Vagina (tissue), 2 donors: ENCODE data around the gene KLF3. TPM values are rescaled to one million over a fixed set of nuclear protein-coding genes. Genes with fewer than 3 reads are reported as not detected.
A peak's percentile ranks its signal among the peaks of the same experiment; 100 is the strongest.

Experiments
- DNase-seq, 2 donors: peaks; one replicate each; pipeline ENCODE4 v3.0.0-alpha.2; 2017; ENCODE audit errors: extremely low spot score in 2 of 2
- H3K27ac ChIP-seq: fragments of 200-600 bp; sonication (generic); one replicate; pipeline ENCODE4 v1.5.1; 2019
- H3K27me3 ChIP-seq: fragments of 200-600 bp; sonication (generic); one replicate; pipeline ENCODE4 v1.5.1; 2019
- H3K36me3 ChIP-seq, 2 donors: fragments of 200-600 bp; sonication (generic); one replicate each; pipeline ENCODE4 v1.5.1; 2017 to 2019
- H3K4me1 ChIP-seq: fragments of 200-600 bp; sonication (generic); one replicate; pipeline ENCODE4 v1.5.1; 2019
- H3K4me3 ChIP-seq, 2 donors: fragments of 200-600 bp; sonication (generic); 1 replicate in 1 of 2; 2 replicates in 1 of 2; pipeline ENCODE4 v1.5.1; 2016 to 2019
- H3K9me3 ChIP-seq: fragments of 200-600 bp; sonication (generic); one replicate; pipeline ENCODE4 v1.5.1; 2019
- POLR2A ChIP-seq, 2 donors: fragments of 450-650 bp; IDR thresholded peaks; one replicate each; pipeline ENCODE4 v1.6.1; 2017; ENCODE audit warnings: antibody characterized with exemption in 2 of 2, mild to moderate bottlenecking in 2 of 2, moderate library complexity in 2 of 2
- POLR2AphosphoS5 ChIP-seq, 2 donors: sonication (generic); formaldehyde crosslinking; IDR thresholded peaks; one replicate each; pipeline ENCODE4 v1.9.0; 2017; ENCODE audit warnings: antibody characterized with exemption in 2 of 2, mild to moderate bottlenecking in 2 of 2, low read depth in 1 of 2; ENCODE audit not compliant: insufficient read depth in 1 of 2
- intact Hi-C: fragments of 100-400 bp; cut with DNase I; formaldehyde crosslinking; loops from one replicate; pipeline ENCODE4 v1.15.1; 2023
- total RNA-seq: library from RNA; depleted of rRNA; stranded (reverse); fragments of >200 nt; gene quantifications from one replicate; pipeline ENCODE4 v1.2.3, GENCODE V29; 2016
- TF ChIP-seq, protein P1 (sequence below), 3 experiments: fragments of 450-650 bp in 2 of 3; fragments of 200-600 bp in 1 of 3; sonication (generic) in 1 of 3; IDR thresholded peaks; one replicate each; pipeline ENCODE4 v1.5.1; 2017 to 2019; ENCODE audit warnings: antibody characterized with exemption in 3 of 3, mild to moderate bottlenecking in 2 of 3, moderate library complexity in 2 of 3

KLF3 gene
- total RNA-seq, 1 donor from 2014 or later = 85.4 TPM

DNA sequence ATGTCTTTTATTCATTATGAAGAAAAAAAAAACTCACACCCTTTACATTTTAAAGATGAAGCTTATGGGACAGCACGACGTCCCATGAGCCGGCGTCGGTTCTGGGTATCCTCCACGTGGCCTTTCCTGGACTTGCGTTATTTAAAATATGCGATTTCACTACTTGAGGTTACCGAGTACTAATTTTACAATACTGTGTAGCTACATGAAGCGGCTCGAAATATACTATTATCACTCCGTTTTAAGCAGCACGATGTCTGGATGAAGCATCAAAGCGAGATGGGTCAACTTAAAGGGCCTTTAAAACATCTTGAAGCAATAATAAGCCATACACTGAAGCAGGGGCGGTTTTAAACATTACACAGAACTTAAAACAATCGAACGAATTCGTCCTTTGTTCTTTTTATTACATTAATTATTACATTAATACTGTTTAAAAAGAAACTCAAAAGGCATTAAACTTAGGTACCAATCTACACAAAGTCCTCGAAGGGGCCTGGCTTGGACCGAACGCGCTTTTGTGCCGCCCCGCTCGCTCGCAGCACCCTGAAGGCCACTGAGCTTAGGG lies 1.4 kb upstream of the KLF3 start:
- Histone ChIP-seq H3K4me3 (peak overlapping the region; percentile 63 to 88), H3K27ac (peak overlapping the region; percentile 96), H3K27me3 (no peaks in the 10 kb centered on the region), H3K36me3 (no peaks in the 10 kb centered on the region), H3K9me3 (no peaks in the 10 kb centered on the region), H3K4me1 (peaks cover 29% of the 10 kb centered on the region)
- intact Hi-C loops = loop anchor here (5.0 to 10.0 kb wide), 2 partner anchors 278 to 345 kb away; no protein-coding TSS in a partner anchor
- TF ChIP-seq POLR2A (IDR thresholded peaks at IDR 0.05) = no peak
- TF ChIP-seq POLR2AphosphoS5 (IDR thresholded peaks at IDR 0.05; ENCODE audit: insufficient read depth in 1 of 2, low read depth in 1 of 2) = no peak
- TF ChIP-seq, protein P1, sequence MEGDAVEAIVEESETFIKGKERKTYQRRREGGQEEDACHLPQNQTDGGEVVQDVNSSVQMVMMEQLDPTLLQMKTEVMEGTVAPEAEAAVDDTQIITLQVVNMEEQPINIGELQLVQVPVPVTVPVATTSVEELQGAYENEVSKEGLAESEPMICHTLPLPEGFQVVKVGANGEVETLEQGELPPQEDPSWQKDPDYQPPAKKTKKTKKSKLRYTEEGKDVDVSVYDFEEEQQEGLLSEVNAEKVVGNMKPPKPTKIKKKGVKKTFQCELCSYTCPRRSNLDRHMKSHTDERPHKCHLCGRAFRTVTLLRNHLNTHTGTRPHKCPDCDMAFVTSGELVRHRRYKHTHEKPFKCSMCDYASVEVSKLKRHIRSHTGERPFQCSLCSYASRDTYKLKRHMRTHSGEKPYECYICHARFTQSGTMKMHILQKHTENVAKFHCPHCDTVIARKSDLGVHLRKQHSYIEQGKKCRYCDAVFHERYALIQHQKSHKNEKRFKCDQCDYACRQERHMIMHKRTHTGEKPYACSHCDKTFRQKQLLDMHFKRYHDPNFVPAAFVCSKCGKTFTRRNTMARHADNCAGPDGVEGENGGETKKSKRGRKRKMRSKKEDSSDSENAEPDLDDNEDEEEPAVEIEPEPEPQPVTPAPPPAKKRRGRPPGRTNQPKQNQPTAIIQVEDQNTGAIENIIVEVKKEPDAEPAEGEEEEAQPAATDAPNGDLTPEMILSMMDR (IDR thresholded peaks at IDR 0.05) = no peak
- DNase-seq = no peak

DNA sequence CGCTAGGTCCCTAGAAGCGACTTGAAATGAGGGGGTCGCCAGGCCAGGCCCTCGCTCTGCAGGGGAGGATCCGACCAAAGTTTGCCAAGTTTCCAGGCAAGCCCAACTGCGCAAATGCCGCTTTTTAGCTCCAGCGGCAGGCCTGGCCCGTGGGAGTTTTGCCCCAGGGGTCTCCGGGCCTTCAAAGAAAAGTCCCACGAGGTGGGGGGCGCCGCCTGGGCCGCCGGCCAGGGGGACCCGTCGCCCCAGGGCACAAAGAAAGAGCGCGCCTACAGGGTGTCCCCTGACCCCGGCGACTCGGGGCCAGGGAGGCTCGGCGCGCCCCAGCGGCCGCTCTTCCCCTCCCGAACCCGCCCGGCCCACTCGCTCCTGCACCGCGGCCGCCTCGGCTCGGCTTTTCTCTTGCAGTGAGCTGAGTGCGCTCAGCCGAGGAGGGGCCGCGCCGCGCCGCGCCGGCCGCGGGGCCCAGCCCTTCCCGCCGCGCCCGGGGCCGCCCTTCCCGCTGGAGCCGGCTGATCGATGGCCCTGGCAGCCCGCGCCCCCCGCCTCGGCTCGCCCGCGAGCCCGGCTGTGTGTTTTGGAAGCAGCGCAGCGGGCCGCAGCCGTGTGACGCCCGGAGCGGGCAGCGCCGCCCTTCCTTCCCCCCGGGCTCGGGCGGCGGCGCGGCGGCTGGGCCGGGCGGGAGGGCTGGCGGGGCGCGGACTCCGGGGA lies 754 bp upstream of the KLF3 start:
- H3K9me3 ChIP-seq = no peaks in the 10 kb centered on the region
- TF ChIP-seq POLR2AphosphoS5 (IDR thresholded peaks at IDR 0.05; ENCODE audit: insufficient read depth in 1 of 2, low read depth in 1 of 2) (peak in 1 of 2 donors; percentile 54), POLR2A (IDR thresholded peaks at IDR 0.05) (peak in 1 of 2 donors; percentile 86)
- TF ChIP-seq, protein P1 (IDR thresholded peaks at IDR 0.05) = no peak
- peaks cover 36% of the 10 kb centered on the region for H3K4me1 ChIP-seq
- peak overlapping the region; percentile 63 to 88 for H3K4me3 ChIP-seq
- H3K27ac ChIP-seq = peak overlapping the region; percentile 96
- no peaks in the 10 kb centered on the region for H3K36me3 ChIP-seq
- no peaks in the 10 kb centered on the region for H3K27me3 ChIP-seq
- DNase-seq = no peak
- intact Hi-C loops = loop anchor here (5.0 to 10.0 kb wide), 2 partner anchors 278 to 346 kb away; no protein-coding TSS in a partner anchor

DNA sequence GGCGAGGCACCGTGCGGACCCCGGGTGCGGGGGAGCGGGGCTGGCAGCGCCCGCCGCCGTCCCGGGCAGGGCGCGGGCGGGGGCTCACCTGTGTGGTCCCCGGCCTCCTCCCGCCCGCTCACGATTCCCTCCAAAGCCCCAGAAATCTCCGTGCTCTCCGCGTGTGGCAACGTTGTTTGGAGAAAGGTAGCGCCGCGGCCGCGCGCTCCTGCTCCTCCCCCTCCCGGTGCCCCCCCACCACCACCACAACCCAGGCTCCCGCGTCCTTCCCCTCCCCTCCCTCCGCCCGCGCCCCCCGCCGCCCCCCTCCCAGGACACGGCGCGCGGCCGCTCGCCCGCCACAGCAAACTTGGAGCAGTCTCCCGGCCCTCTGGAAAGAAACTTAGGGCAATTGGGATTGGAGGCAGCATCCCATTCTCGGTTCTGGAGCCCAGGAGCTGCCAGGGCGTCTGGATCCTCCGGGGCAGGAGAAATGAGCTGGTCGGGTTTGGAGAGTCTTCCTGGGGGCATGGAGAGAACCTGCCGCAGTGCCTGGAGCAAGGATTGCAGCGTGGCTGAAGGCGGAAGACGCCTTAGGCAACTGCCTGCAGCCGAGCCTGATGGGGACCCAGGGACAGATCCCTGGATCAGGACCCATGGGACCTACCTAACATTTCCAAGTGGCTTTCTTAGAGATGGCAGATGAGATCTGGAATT lies 855 bp downstream of the KLF3 start:
- Histone ChIP-seq H3K4me3 (peak overlapping the region; percentile 88 to 90), H3K4me1 (peaks cover 52% of the 10 kb centered on the region), H3K27me3 (no peaks in the 10 kb centered on the region), H3K9me3 (no peaks in the 10 kb centered on the region), H3K36me3 (no peaks in the 10 kb centered on the region), H3K27ac (peak overlapping the region; percentile 98)
- DNase-seq = no peak
- intact Hi-C loops = loop anchor here (5.0 to 10.0 kb wide), 2 partner anchors 280 to 348 kb away; no protein-coding TSS in a partner anchor
- TF ChIP-seq POLR2AphosphoS5 (IDR thresholded peaks at IDR 0.05; ENCODE audit: insufficient read depth in 1 of 2, low read depth in 1 of 2) (peak in 1 of 2 donors; percentile 66), POLR2A (IDR thresholded peaks at IDR 0.05) (no peak)
- TF ChIP-seq, protein P1 (IDR thresholded peaks at IDR 0.05) = no peak

DNA sequence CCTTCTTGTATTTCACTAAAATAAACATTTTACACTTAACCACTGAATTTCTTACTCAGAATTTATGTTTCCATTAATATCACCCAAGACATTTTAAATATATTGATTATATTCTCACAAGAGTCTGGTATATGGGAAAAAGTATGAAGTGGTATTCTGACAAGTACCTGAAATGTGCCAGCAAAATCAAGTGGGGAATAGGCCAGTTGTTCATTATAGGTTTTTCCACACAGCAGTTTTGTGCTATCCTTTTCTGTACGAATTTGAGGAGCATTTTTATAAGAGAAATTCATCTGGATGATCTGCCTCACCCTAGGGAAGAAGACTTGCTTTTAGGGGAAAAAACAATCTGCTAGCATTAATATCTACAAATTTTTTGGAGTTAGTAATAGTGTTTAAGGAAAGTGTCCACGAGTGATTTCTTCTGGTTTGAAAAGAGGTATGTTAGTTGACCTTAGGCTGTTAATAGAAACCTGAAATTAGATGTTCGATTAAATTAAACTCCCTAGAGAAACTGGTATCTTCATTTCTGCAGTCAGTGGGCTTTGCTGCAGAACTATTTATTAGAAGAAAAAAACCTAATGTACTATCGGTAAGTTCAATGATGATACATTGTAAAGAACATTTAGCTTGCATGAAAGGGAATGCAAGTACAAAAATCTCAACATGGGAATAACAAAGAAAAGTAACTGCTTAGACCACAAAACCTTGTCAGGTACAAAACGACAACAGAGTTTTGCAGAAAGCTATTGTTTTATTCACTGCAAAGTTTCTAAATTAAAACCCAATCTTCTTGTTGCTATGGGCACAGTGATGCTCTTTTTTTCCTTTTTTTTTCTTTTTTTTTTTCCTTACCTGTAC lies 1.8 kb downstream of the KLF3 start:
- no peaks in the 10 kb centered on the region for H3K9me3 ChIP-seq
- intact Hi-C loops = loop anchor here (10.0 kb wide), 1 partner anchor 281 kb away; no protein-coding TSS in a partner anchor

More for the DNA sequence above, 1.8 kb downstream of the KLF3 start:
- peak overlapping the region; percentile 98 for H3K27ac ChIP-seq
- H3K4me1 ChIP-seq = peaks cover 61% of the 10 kb centered on the region
- H3K4me3 ChIP-seq = peak overlapping the region; percentile 88 to 90
- TF ChIP-seq, protein P1 (IDR thresholded peaks at IDR 0.05) = no peak
- no peak for TF ChIP-seq POLR2A (IDR thresholded peaks at IDR 0.05)
- no peaks in the 10 kb centered on the region for H3K36me3 ChIP-seq
- DNase-seq = no peak
- H3K27me3 ChIP-seq = no peaks in the 10 kb centered on the region
